BLaER1 treated with 17β-estradiol and CSF1 and Interleukin-3, amounts not matched to agents 10 nM and 100 nM (cell line): ENCODE measurements around the gene SNCAIP.

Experiments
- H3K27ac ChIP-seq, 11 experiments: shearing (Covaris generic); formaldehyde crosslinking; 2 replicates each; pipeline ENCODE4 v1.8.1; 2022
- H3K27me3 ChIP-seq, 11 experiments: shearing (Covaris generic); formaldehyde crosslinking; 2 replicates each; pipeline ENCODE4 v1.8.1; 2022
- H3K36me3 ChIP-seq, 11 experiments: shearing (Covaris generic); formaldehyde crosslinking; 2 replicates each; pipeline ENCODE4 v1.8.1; 2022
- H3K4me1 ChIP-seq, 10 experiments: shearing (Covaris generic); formaldehyde crosslinking; 2 replicates each; pipeline ENCODE4 v1.8.1; 2022
- H3K4me2 ChIP-seq, 11 experiments: shearing (Covaris generic); formaldehyde crosslinking; 2 replicates each; pipeline ENCODE4 v1.8.1; 2022
- H3K4me3 ChIP-seq, 10 experiments: shearing (Covaris generic); formaldehyde crosslinking; 2 replicates each; pipeline ENCODE4 v1.8.1; 2022
- H3K9ac ChIP-seq, 11 experiments: shearing (Covaris generic); formaldehyde crosslinking; 2 replicates each; pipeline ENCODE4 v1.8.1; 2022
- H3K9me3 ChIP-seq, 11 experiments: shearing (Covaris generic); formaldehyde crosslinking; replicated peaks in 1 of 11; 2 replicates each; pipeline ENCODE4 v1.8.1; 2022
- H4K20me1 ChIP-seq, 11 experiments: shearing (Covaris generic); formaldehyde crosslinking; 2 replicates each; pipeline ENCODE4 v1.8.1; 2022
- Cebpa-rat ChIP-seq, 11 experiments: shearing (Covaris generic); IDR thresholded peaks; 2 replicates each; pipeline ENCODE4 v1.8.1; 2022

SNCAIP gene

GRCh38 chr5:122439645-122440044 lies 127.6 kb downstream of the SNCAIP start:
- no peak overlapping the region for H3K4me3 ChIP-seq
- peaks cover 0 to 7% (median 0%) of the 10 kb centered on the region in 10 experiments; a peak in 1 of 20 replicates for H3K4me1 ChIP-seq
- H3K27me3 ChIP-seq: no peaks in the 10 kb centered on the region
- no peak overlapping the region for H3K4me2 ChIP-seq
- no peak for TF ChIP-seq Cebpa-rat (IDR thresholded peaks at IDR 0.05)
- H3K27ac ChIP-seq: no peak overlapping the region
- H4K20me1 ChIP-seq: no peaks in the 10 kb centered on the region
- no peaks in the 10 kb centered on the region for H3K9me3 ChIP-seq
- no peaks in the 10 kb centered on the region for H3K36me3 ChIP-seq
- H3K9ac ChIP-seq: no peak overlapping the region

DNA sequence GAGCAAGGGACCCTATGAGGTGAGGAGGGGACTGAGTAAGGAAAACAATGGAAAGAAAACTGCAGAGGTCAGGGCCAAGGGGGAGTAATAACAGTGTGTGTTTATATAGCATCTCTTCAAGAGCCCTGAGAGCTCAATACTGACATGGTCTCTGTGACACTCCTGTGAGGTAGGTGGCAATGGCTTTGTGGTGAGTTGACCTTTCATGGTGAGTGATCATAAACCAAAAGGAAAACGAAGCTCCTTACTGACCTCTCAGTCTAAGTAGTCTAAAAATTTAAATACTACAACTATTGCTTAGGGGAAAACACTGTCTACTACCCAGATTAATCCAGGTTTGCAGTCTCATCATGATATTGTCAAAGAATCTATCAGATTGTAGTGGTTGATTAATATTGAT lies 130.9 kb downstream of the SNCAIP start:
- Histone ChIP-seq H3K27me3 (no peaks in the 10 kb centered on the region), H3K4me3 (no peak overlapping the region), H3K4me1 (0 out of 20 replicates have a peak, but pooled peaks cover 0 to 4% (median 0%) of the 10 kb centered on the region in 10 experiments), H3K27ac (no peak overlapping the region), H3K9me3 (no peaks in the 10 kb centered on the region), H3K4me2 (no peak overlapping the region), H3K36me3 (no peaks in the 10 kb centered on the region), H4K20me1 (no peaks in the 10 kb centered on the region), H3K9ac (no peak overlapping the region)
- no peak for TF ChIP-seq Cebpa-rat (IDR thresholded peaks at IDR 0.05)

DNA sequence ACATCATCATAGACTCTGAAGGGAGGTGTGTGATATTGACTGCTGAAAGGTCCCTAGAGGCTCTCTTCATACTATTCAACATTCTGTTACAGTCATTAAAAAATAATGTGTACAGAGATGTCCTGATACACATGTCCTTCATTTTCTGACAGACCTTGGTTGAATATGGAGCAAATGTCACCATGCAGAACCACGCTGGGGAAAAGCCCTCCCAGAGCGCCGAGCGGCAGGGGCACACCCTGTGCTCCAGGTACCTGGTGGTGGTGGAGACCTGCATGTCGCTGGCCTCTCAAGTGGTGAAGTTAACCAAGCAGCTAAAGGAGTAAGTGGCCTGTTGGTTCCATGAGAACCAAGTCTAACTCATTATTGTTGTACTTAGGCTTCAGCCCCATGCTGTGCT lies 132.4 kb downstream of the SNCAIP start:
- H3K27ac ChIP-seq: no peak overlapping the region
- no peaks in the 10 kb centered on the region for H3K4me1 ChIP-seq
- H3K9ac ChIP-seq: no peak overlapping the region
- no peaks in the 10 kb centered on the region for H3K36me3 ChIP-seq
- no peak overlapping the region for H3K4me3 ChIP-seq
- H3K4me2 ChIP-seq: no peak overlapping the region
- H4K20me1 ChIP-seq: no peaks in the 10 kb centered on the region
- TF ChIP-seq Cebpa-rat (IDR thresholded peaks at IDR 0.05): no peak
- H3K27me3 ChIP-seq: no peaks in the 10 kb centered on the region
- H3K9me3 ChIP-seq: no peaks in the 10 kb centered on the region

- Histone ChIP-seq H4K20me1 (no peaks in the 10 kb centered on the region), H3K27me3 (no peaks in the 10 kb centered on the region), H3K4me2 (no peak overlapping the region), H3K36me3 (no peaks in the 10 kb centered on the region), H3K9me3 (no peaks in the 10 kb centered on the region), H3K27ac (no peak overlapping the region), H3K4me3 (no peak overlapping the region), H3K4me1 (no peaks in the 10 kb centered on the region), H3K9ac (no peak overlapping the region)
- TF ChIP-seq Cebpa-rat (IDR thresholded peaks at IDR 0.05): no peak
Measured at GRCh38 chr5:122445070-122445469, 133.0 kb downstream of the SNCAIP start.

GRCh38 chr5:122447072-122447471 lies 135.0 kb downstream of the SNCAIP start:
- H4K20me1 ChIP-seq: no peaks in the 10 kb centered on the region
- H3K36me3 ChIP-seq: no peaks in the 10 kb centered on the region
- no peak overlapping the region for H3K4me3 ChIP-seq
- no peaks in the 10 kb centered on the region for H3K4me1 ChIP-seq
- H3K9ac ChIP-seq: no peak overlapping the region
- no peak for TF ChIP-seq Cebpa-rat (IDR thresholded peaks at IDR 0.05)
- H3K9me3 ChIP-seq: no peaks in the 10 kb centered on the region
- H3K27me3 ChIP-seq: no peaks in the 10 kb centered on the region
- no peak overlapping the region for H3K27ac ChIP-seq
- no peak overlapping the region for H3K4me2 ChIP-seq

- Histone ChIP-seq H3K4me2 (no peak overlapping the region), H4K20me1 (no peaks in the 10 kb centered on the region), H3K36me3 (no peaks in the 10 kb centered on the region), H3K9me3 (no peaks in the 10 kb centered on the region), H3K4me1 (no peaks in the 10 kb centered on the region), H3K27ac (no peak overlapping the region), H3K4me3 (no peak overlapping the region), H3K27me3 (no peaks in the 10 kb centered on the region), H3K9ac (no peak overlapping the region)
- no peak for TF ChIP-seq Cebpa-rat (IDR thresholded peaks at IDR 0.05)
Measured at GRCh38 chr5:122447879-122448278, 135.8 kb downstream of the SNCAIP start.

GRCh38 chr5:122454541-122454940 lies 142.5 kb downstream of the SNCAIP start:
- Histone ChIP-seq H3K36me3 (no peaks in the 10 kb centered on the region), H3K4me2 (no peak overlapping the region), H3K9ac (no peak overlapping the region), H3K4me3 (no peak overlapping the region), H3K27me3 (no peaks in the 10 kb centered on the region), H3K4me1 (no peaks in the 10 kb centered on the region), H3K27ac (no peak overlapping the region), H4K20me1 (no peaks in the 10 kb centered on the region), H3K9me3 (no peaks in the 10 kb centered on the region)
- no peak for TF ChIP-seq Cebpa-rat (IDR thresholded peaks at IDR 0.05)

DNA sequence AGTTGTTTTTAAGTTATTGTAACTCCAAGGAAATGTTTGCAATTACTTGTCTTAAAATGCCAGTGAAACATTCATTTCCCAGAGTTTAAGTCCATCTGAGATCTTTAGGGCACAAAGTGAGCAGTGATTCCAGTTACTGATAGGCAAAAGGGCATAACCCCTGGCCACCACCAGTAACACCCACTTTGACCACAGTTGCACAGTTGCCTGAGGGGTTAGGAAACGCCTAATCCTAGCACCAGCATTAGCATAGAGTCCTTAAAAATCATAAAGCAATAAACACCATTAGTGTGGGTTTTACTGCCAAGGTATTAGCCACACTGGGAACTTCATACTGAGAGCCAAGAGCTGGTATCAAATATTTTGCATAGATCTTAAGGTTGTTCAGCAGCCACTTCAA lies 143.9 kb downstream of the SNCAIP start:
- Histone ChIP-seq H3K9ac (no peak overlapping the region), H3K27me3 (no peaks in the 10 kb centered on the region), H3K4me3 (no peak overlapping the region), H3K4me1 (no peaks in the 10 kb centered on the region), H4K20me1 (no peaks in the 10 kb centered on the region), H3K9me3 (no peaks in the 10 kb centered on the region), H3K27ac (no peak overlapping the region), H3K36me3 (no peaks in the 10 kb centered on the region), H3K4me2 (no peak overlapping the region)
- no peak for TF ChIP-seq Cebpa-rat (IDR thresholded peaks at IDR 0.05)

- H3K27me3 ChIP-seq: no peaks in the 10 kb centered on the region
- no peak for TF ChIP-seq Cebpa-rat (IDR thresholded peaks at IDR 0.05)
- no peak overlapping the region for H3K9ac ChIP-seq
- H4K20me1 ChIP-seq: no peaks in the 10 kb centered on the region
- H3K36me3 ChIP-seq: no peaks in the 10 kb centered on the region
- no peak overlapping the region for H3K4me2 ChIP-seq
- no peaks in the 10 kb centered on the region for H3K9me3 ChIP-seq
- H3K27ac ChIP-seq: no peak overlapping the region
- no peak overlapping the region for H3K4me3 ChIP-seq
- no peaks in the 10 kb centered on the region for H3K4me1 ChIP-seq
Measured at GRCh38 chr5:122457178-122457826, 145.3 kb downstream of the SNCAIP start.

- Histone ChIP-seq H4K20me1 (no peaks in the 10 kb centered on the region), H3K9me3 (no peaks in the 10 kb centered on the region), H3K4me1 (peaks cover 0 to 6% (median 0%) of the 10 kb centered on the region in 10 experiments; a peak in 2 of 20 replicates), H3K9ac (no peak overlapping the region), H3K4me3 (no peak overlapping the region), H3K27ac (no peak overlapping the region), H3K36me3 (no peaks in the 10 kb centered on the region), H3K4me2 (no peak overlapping the region), H3K27me3 (no peaks in the 10 kb centered on the region)
- no peak for TF ChIP-seq Cebpa-rat (IDR thresholded peaks at IDR 0.05)
Measured at GRCh38 chr5:122458278-122458872, 146.3 kb downstream of the SNCAIP start.
